ENCODE data around the gene TMEM108.

DNA sequence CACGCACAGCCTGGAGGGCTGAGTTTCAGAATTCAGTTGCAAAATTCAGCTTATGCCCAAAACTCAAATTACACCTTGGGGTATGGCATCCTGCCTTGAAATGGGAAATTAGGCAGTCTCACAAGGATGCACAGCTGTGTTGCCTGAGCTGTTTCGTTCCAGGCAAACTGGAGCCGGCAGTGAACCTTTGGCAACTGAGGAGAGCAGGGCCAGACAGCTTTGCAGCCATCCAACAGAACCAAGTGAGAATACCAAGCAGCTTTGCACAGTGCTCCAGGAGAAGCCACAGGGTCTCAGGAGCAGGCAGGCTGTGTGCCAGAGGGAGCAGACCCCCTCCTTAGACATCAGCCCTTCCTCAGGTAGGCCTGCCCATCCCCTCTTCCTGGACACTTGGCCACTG lies 329.2 kb downstream of the TMEM108 start:
- TF ChIP-seq SUZ12 (IDR thresholded peaks at IDR 0.05) (no peak), FOXA1 (IDR thresholded peaks at IDR 0.05) (no peak), ZNF384 (IDR thresholded peaks at IDR 0.05) (no peak), CTBP1 (IDR thresholded peaks at IDR 0.05; ENCODE audit: borderline replicate concordance) (no peak), SP1 (IDR thresholded peaks at IDR 0.05) (no peak), LEF1 (IDR thresholded peaks at IDR 0.05; ENCODE audit: borderline replicate concordance) (no peak), FOXK2 (IDR thresholded peaks at IDR 0.05) (no peak), BHLHE40 (IDR thresholded peaks at IDR 0.05; ENCODE audit: borderline replicate concordance) (no peak), FOXM1 (IDR thresholded peaks at IDR 0.05; ENCODE audit: borderline replicate concordance) (no peak), TARDBP (IDR thresholded peaks at IDR 0.05) (no peak), ARNT (IDR thresholded peaks at IDR 0.05) (no peak), NFRKB (IDR thresholded peaks at IDR 0.05) (no peak), L3MBTL2 (conservative IDR thresholded peaks at IDR 0.05) (no peak), HDGF (IDR thresholded peaks at IDR 0.05; ENCODE audit: borderline replicate concordance) (no peak)
